Measurements from ENCODE around the gene MYO5A.
"Not testable (repeated sequence)": the region's sequence is repeated elsewhere in the genome, so short reads cannot be mapped to it uniquely, and the experiment has no call there.

DNA sequence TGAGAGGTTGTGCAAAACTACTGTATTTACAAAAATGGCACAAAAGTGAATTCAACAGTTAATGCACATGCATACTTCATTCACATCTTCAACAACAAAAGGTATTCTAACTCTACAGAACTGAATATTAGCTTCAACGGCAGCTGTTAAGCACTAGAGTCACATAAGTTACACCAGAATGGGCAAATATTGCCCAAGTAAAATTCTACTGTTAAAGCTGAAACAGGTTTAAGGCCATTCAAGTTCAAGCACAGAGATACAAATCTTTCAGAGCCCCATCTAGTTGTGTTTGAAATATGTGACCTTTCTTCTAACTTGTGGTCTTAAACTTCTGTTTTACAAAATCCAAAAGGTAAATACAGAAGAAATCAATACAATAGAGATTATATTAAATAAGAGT, 22.5 kb upstream of the MYO5A start:
- TF ChIP-seq CTCF (IDR thresholded peaks at IDR 0.05; ENCODE audit: low read depth, low read length), result not testable (repeated sequence)
- TF ChIP-seq, protein P1, sequence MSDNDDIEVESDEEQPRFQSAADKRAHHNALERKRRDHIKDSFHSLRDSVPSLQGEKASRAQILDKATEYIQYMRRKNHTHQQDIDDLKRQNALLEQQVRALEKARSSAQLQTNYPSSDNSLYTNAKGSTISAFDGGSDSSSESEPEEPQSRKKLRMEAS (IDR thresholded peaks at IDR 0.05; ENCODE audit: low read depth, low read length), result not testable (repeated sequence)

All from NB4 (cell line).